SK-N-MC (cell line): ENCODE results near the gene CLCA4.

Experiments
- DNase-seq: peaks from one replicate; pipeline ENCODE4 v3.0.0-alpha.2; 2011; ENCODE audit warnings: low read depth, low spot score
- H3K27ac ChIP-seq: fragments of 200-600 bp; sonication (generic); 2 replicates; pipeline ENCODE4 v1.5.1; 2016; ENCODE audit warnings: mixed run types
- H3K36me3 ChIP-seq: fragments of 200-600 bp; sonication (generic); 2 replicates; pipeline ENCODE4 v1.6.1; 2017; ENCODE audit warnings: antibody characterized with exemption, low read length, mixed read lengths; ENCODE audit not compliant: insufficient read depth
- H3K4me3 ChIP-seq: fragments of 200-600 bp; sonication (generic); 2 replicates; pipeline ENCODE4 v1.5.1; 2016
- H3K9ac ChIP-seq: fragments of 200-600 bp; sonication (generic); 2 replicates; pipeline ENCODE4 v1.8.0; 2017; ENCODE audit warnings: mixed run types, mixed read lengths; ENCODE audit not compliant: insufficient read length
- H3K9me3 ChIP-seq: fragments of 200-600 bp; sonication (generic); 2 replicates; pipeline ENCODE4 v1.6.1; 2017; ENCODE audit warnings: low read depth, mild to moderate bottlenecking, antibody characterized with exemption, low read length, moderate library complexity, mixed read lengths
- EZH2 ChIP-seq: fragments of 200-600 bp; sonication (generic); IDR thresholded peaks from one replicate; pipeline ENCODE4 v1.6.1; 2017; ENCODE audit warnings: antibody characterized with exemption
- FOXP2 ChIP-seq: optimal IDR thresholded peaks from 2 replicates; pipeline ENCODE3; 2011; ENCODE audit warnings: mild to moderate bottlenecking, moderate library complexity; ENCODE audit not compliant: insufficient read depth; ENCODE audit errors: extremely low read length, control extremely low read depth
- POLR2AphosphoS5 ChIP-seq: IDR thresholded peaks from 2 replicates; pipeline ENCODE4 v1.6.1; 2012; ENCODE audit warnings: mild to moderate bottlenecking, low read depth, low read length, borderline replicate concordance

Gene CLCA4

DNA sequence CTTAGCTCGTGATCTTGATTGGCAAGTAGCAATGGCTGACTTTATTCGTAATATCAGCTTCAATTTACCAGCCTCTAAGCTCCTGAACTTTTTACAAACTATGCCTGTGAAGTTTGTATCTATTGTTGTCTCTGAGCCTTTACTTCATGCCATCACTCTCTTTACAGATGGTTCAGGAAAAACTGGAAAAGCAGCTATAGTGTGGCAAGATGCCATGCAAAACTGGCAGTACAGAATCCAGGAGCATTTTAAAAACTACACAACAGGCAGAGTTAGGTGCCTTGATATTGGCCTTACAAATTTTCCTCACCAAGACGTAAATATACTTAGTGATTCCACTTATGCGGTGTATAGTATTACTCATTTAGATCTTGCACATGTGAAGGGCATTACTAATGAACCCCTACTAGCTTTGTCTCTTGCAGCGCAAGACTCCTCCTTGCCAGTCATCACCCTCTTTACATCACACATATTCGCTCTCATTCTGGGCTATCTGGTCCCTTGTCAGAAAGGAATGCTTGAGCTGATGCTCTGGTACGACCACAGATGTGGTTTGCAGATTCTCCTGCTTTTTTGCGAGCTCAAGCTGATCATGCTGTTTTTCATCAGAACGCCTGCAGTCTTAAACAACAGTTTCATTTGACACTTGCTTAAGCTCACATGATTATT is 41.8 kb upstream of the CLCA4 start:
- no peak for DNase-seq
- Histone ChIP-seq H3K4me3 (no peak overlapping the region), H3K36me3 (no peaks in the 10 kb centered on the region), H3K9me3 (no peaks in the 10 kb centered on the region), H3K9ac (no peak overlapping the region), H3K27ac (no peak overlapping the region)
- TF ChIP-seq EZH2 (no peak), FOXP2 (no peak), POLR2AphosphoS5 (no peak)

DNA sequence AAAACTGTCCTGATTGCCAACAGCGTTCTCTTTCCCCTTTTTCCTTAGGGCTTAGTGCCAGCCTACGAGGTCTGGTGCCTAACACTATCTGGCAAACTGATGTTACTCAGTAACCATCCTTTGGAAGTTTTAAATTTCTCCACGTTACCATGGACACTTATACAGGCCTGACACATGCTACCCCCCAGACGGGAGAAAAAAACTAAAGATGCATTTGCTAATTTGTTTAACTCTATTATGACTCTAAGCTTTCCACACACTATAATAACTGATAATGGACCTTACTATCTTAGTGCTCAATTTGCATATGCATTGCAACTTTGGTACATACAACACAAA is 41.3 kb upstream of the CLCA4 start:
- no peak for TF ChIP-seq POLR2AphosphoS5
- no peak for TF ChIP-seq FOXP2
- Histone ChIP-seq H3K9me3 (no peaks in the 10 kb centered on the region), H3K4me3 (no peak overlapping the region), H3K27ac (no peak overlapping the region), H3K9ac (no peak overlapping the region), H3K36me3 (no peaks in the 10 kb centered on the region)
- DNase-seq = no peak

DNA sequence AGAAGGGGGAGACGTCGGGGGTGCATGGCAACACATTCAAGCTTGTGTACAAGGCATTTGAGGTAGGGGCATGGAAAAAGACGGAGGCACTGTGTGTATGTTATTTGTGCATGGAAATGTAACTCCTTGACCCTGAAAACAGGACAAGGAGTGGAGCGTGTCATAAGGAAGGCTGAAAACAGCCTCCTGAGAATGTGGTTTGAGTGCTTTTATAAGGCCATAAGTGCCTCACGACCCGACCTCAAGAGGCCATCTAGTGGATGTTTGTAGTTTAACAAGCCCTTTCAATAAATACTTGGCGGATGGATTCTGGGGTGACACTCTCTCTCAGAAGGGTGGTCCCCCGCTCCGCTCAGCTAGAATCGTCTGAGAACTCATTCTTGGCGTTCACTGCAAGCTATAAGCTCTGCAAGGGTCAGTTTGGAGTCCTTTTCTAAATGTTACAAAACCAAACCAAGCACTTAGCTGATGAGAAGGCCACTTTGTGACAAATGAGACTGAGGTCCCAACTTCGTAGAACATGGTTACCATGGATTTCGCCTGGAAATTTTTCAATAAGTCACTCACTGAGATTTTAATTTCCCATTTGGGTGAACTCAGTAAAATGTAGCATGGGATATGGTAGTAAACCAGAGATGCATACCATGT is 38.8 kb upstream of the CLCA4 start:
- no peak overlapping the region for H3K9ac ChIP-seq
- H3K9me3 ChIP-seq = no peaks in the 10 kb centered on the region
- TF ChIP-seq POLR2AphosphoS5 (no peak), EZH2 (no peak), FOXP2 (no peak)
- no peak for DNase-seq
- no peak overlapping the region for H3K4me3 ChIP-seq
- no peak overlapping the region for H3K27ac ChIP-seq
- no peaks in the 10 kb centered on the region for H3K36me3 ChIP-seq

DNA sequence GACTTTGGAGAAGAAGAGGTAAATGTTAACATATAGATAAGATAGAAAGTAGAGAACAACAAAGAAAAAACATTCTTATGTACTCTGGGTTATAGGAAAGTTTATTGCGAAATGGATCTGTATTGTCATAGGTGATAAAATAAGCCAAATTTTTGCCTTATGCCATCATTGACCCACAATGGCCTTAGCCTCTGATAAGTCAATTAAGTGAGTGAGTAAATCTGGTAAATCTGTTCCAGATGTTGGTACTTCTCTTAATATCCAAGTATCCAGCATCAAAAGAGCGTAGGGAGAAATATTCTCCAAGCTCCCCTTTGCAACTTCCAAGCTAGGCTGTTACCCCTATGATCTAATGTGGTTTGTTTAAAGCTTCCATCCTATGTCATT is 38.3 kb upstream of the CLCA4 start:
- H3K4me3 ChIP-seq = no peak overlapping the region
- no peaks in the 10 kb centered on the region for H3K9me3 ChIP-seq
- H3K36me3 ChIP-seq = no peaks in the 10 kb centered on the region
- no peak overlapping the region for H3K27ac ChIP-seq
- no peak for TF ChIP-seq POLR2AphosphoS5
- no peak for TF ChIP-seq FOXP2
- TF ChIP-seq EZH2 = no peak
- no peak overlapping the region for H3K9ac ChIP-seq
- no peak for DNase-seq

DNA sequence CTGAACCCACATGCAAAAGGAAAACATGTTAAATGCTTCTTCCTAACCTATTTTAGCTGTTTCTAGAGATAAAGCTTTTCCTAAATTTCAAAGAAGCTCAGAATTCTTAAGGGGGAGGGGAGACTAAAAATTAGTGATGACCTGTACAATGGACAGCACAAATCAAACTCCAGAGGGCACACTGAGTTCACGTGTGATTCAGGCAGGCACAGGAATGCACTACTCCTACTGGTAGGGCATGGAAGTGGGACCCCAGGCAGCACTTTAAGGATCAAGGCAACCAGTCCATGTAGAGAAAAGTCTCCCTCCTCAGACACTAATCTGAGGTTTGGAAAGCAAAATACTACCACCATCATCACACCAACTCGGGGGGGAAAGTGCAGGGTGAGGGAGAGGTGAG is 31.3 kb upstream of the CLCA4 start:
- H3K36me3 ChIP-seq = no peaks in the 10 kb centered on the region
- no peak overlapping the region for H3K27ac ChIP-seq
- H3K9ac ChIP-seq = no peak overlapping the region
- TF ChIP-seq POLR2AphosphoS5 (no peak), EZH2 (no peak), FOXP2 (no peak)
- H3K9me3 ChIP-seq = no peaks in the 10 kb centered on the region
- DNase-seq = no peak
- H3K4me3 ChIP-seq = no peak overlapping the region

DNA sequence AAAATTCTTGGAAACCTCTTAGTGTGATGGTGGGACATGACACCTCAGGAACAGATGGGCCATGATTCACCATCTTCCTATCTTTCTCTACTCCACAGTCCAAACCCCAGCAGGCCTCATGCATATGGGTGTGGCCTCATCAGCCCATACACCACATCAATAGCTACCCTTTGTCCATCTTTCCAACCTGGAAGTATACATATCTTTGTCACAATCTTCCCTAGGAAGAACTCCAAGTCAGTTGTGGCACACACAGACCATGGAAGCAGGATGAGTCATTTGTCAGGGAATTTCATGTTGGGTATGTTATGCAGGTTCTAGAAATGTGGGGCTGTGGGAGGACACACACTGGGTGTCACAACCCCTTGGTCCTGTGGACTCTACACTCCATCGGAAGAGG is 30.5 kb upstream of the CLCA4 start:
- no peak for DNase-seq
- Histone ChIP-seq H3K36me3 (no peaks in the 10 kb centered on the region), H3K4me3 (no peak overlapping the region), H3K9me3 (no peaks in the 10 kb centered on the region), H3K27ac (no peak overlapping the region), H3K9ac (no peak overlapping the region)
- TF ChIP-seq EZH2 (no peak), POLR2AphosphoS5 (no peak), FOXP2 (no peak)

DNA sequence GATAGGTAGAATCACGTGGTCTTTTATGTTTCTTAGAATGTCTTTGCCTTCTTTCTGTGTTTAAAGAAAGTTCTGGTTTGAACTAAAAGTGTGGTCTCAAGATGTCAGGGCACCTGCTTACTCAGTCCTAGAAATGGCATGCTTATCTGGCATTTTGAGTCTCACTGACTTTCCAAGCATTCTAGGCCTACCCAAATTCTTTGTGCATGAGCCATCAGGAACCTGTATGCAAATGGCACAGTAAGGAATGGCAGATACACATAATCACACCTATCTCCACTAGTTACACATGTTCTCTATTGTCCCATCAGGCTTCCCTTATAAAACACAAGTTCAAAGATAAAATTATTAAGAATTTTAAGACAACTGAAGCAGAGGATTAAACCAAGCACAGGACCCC is 29.5 kb upstream of the CLCA4 start:
- H3K27ac ChIP-seq = no peak overlapping the region
- TF ChIP-seq POLR2AphosphoS5 (no peak), EZH2 (no peak), FOXP2 (no peak)
- no peaks in the 10 kb centered on the region for H3K9me3 ChIP-seq
- no peaks in the 10 kb centered on the region for H3K36me3 ChIP-seq
- no peak overlapping the region for H3K4me3 ChIP-seq
- no peak for DNase-seq
- H3K9ac ChIP-seq = no peak overlapping the region

DNA sequence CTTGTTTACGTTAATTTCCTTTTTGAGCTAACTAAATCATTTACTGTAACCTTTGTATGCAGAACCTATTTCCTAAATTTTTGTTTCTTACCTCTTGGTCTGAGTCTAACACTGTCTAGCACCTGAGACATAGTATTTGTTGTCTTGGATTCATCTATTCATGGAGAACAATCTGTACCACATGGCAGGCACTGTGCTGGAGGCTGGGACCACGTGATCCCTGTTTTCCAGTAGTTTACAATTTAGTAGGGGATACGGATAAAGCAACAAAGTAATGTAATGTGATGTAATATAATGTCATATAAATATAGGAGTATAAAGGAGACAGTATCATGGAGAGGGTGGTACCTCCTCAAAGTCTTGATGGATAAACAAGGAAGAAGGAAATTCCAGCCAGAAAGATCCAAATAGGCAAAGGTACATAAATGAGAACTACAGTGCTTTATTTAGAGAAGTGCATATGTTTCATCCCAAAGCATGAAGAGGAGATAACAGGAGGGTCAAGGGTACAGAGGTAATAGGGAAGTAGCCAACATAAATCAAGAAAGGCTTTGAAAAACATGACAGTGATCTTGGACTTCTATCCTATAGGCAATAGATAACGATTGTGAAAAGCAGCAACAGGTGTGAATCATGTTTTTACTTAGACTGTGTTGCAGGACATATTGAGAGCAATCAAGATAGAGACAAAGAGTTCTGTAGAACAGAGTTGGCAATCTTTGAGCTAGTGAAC is 25.9 kb upstream of the CLCA4 start:
- Histone ChIP-seq H3K9me3 (no peaks in the 10 kb centered on the region), H3K9ac (no peak overlapping the region), H3K27ac (no peak overlapping the region), H3K36me3 (no peaks in the 10 kb centered on the region), H3K4me3 (no peak overlapping the region)
- DNase-seq = no peak
- TF ChIP-seq FOXP2 (no peak), EZH2 (no peak), POLR2AphosphoS5 (no peak)
